Vagina (tissue), 2 donors: ENCODE measurements around the gene RGS6. TPM values are rescaled to one million over a fixed set of nuclear protein-coding genes. Genes with fewer than 3 reads are reported as not detected.

Experiments used
- DNase-seq, 2 donors: peaks; one replicate each; pipeline ENCODE4 v3.0.0-alpha.2; 2017; ENCODE audit errors: extremely low spot score in 2 of 2
- H3K27ac ChIP-seq: fragments of 200-600 bp; sonication (generic); one replicate; pipeline ENCODE4 v1.5.1; 2019
- H3K27me3 ChIP-seq: fragments of 200-600 bp; sonication (generic); one replicate; pipeline ENCODE4 v1.5.1; 2019
- H3K36me3 ChIP-seq, 2 donors: fragments of 200-600 bp; sonication (generic); one replicate each; pipeline ENCODE4 v1.5.1; 2017 to 2019
- H3K4me1 ChIP-seq: fragments of 200-600 bp; sonication (generic); one replicate; pipeline ENCODE4 v1.5.1; 2019
- H3K4me3 ChIP-seq, 2 donors: fragments of 200-600 bp; sonication (generic); 1 replicate in 1 of 2; 2 replicates in 1 of 2; pipeline ENCODE4 v1.5.1; 2016 to 2019
- H3K9me3 ChIP-seq: fragments of 200-600 bp; sonication (generic); one replicate; pipeline ENCODE4 v1.5.1; 2019
- CTCF ChIP-seq, 3 experiments: fragments of 450-650 bp in 2 of 3; fragments of 200-600 bp in 1 of 3; sonication (generic) in 1 of 3; IDR thresholded peaks; one replicate each; pipeline ENCODE4 v1.5.1; 2017 to 2019; ENCODE audit warnings: antibody characterized with exemption in 3 of 3, mild to moderate bottlenecking in 2 of 3, moderate library complexity in 2 of 3
- POLR2A ChIP-seq, 2 donors: fragments of 450-650 bp; IDR thresholded peaks; one replicate each; pipeline ENCODE4 v1.6.1; 2017; ENCODE audit warnings: antibody characterized with exemption in 2 of 2, mild to moderate bottlenecking in 2 of 2, moderate library complexity in 2 of 2
- POLR2AphosphoS5 ChIP-seq, 2 donors: sonication (generic); formaldehyde crosslinking; IDR thresholded peaks; one replicate each; pipeline ENCODE4 v1.9.0; 2017; ENCODE audit warnings: antibody characterized with exemption in 2 of 2, mild to moderate bottlenecking in 2 of 2, low read depth in 1 of 2; ENCODE audit not compliant: insufficient read depth in 1 of 2
- intact Hi-C: fragments of 100-400 bp; cut with DNase I; formaldehyde crosslinking; loops from one replicate; pipeline ENCODE4 v1.15.1; 2023
- total RNA-seq: library from RNA; depleted of rRNA; stranded (reverse); fragments of >200 nt; gene quantifications from one replicate; pipeline ENCODE4 v1.2.3, GENCODE V29; 2016

RGS6 gene
- total RNA-seq, 1 donor from 2014 or later, result 2.0 TPM

- intact Hi-C loops, result no loop called here
- Histone ChIP-seq H3K27ac (no peak overlapping the region), H3K9me3 (no peaks in the 10 kb centered on the region), H3K4me3 (no peak overlapping the region), H3K27me3 (no peaks in the 10 kb centered on the region), H3K36me3 (no peaks in the 10 kb centered on the region), H3K4me1 (peaks cover 6% of the 10 kb centered on the region)
- DNase-seq, result no peak
- TF ChIP-seq POLR2A (IDR thresholded peaks at IDR 0.05), result no peak
- TF ChIP-seq CTCF (IDR thresholded peaks at IDR 0.05), result no peak
- no peak for TF ChIP-seq POLR2AphosphoS5 (IDR thresholded peaks at IDR 0.05; ENCODE audit: insufficient read depth in 1 of 2, low read depth in 1 of 2)
These were observed 611.1 kb downstream of the RGS6 start for GRCh38 chr14:72543341-72543740.

- TF ChIP-seq POLR2A (IDR thresholded peaks at IDR 0.05) (no peak), POLR2AphosphoS5 (IDR thresholded peaks at IDR 0.05; ENCODE audit: insufficient read depth in 1 of 2, low read depth in 1 of 2) (no peak), CTCF (IDR thresholded peaks at IDR 0.05) (no peak)
- Histone ChIP-seq H3K36me3 (no peaks in the 10 kb centered on the region), H3K27ac (no peak overlapping the region), H3K9me3 (no peaks in the 10 kb centered on the region), H3K27me3 (no peaks in the 10 kb centered on the region), H3K4me3 (no peak overlapping the region), H3K4me1 (peaks cover 6% of the 10 kb centered on the region)
- intact Hi-C loops, result no loop called here
- DNase-seq, result no peak
These were observed 612.6 kb downstream of the RGS6 start for GRCh38 chr14:72544615-72545387.

GRCh38 chr14:72545411-72546311 lies 613.4 kb downstream of the RGS6 start:
- Histone ChIP-seq H3K36me3 (no peaks in the 10 kb centered on the region), H3K4me1 (peaks cover 6% of the 10 kb centered on the region), H3K27me3 (no peaks in the 10 kb centered on the region), H3K4me3 (no peak overlapping the region), H3K9me3 (no peaks in the 10 kb centered on the region), H3K27ac (no peak overlapping the region)
- TF ChIP-seq POLR2A (IDR thresholded peaks at IDR 0.05) (no peak), POLR2AphosphoS5 (IDR thresholded peaks at IDR 0.05; ENCODE audit: insufficient read depth in 1 of 2, low read depth in 1 of 2) (no peak), CTCF (IDR thresholded peaks at IDR 0.05) (no peak)
- no peak for DNase-seq
- intact Hi-C loops, result no loop called here

- DNase-seq, result no peak
- Histone ChIP-seq H3K27me3 (no peaks in the 10 kb centered on the region), H3K36me3 (no peaks in the 10 kb centered on the region), H3K27ac (no peak overlapping the region), H3K4me1 (peaks cover 6% of the 10 kb centered on the region), H3K4me3 (no peak overlapping the region), H3K9me3 (no peaks in the 10 kb centered on the region)
- TF ChIP-seq CTCF (IDR thresholded peaks at IDR 0.05) (no peak), POLR2A (IDR thresholded peaks at IDR 0.05) (no peak), POLR2AphosphoS5 (IDR thresholded peaks at IDR 0.05; ENCODE audit: insufficient read depth in 1 of 2, low read depth in 1 of 2) (no peak)
- intact Hi-C loops, result no loop called here
These were observed 614.3 kb downstream of the RGS6 start for GRCh38 chr14:72546344-72547016.
